GM18517 (cell line): ENCODE data around the gene ADAMTS16.
A peak's percentile ranks its signal among the peaks of the same experiment; 100 is the strongest.

ENCODE experiments used
- ATAC-seq: cut with Tn5 transposase; IDR thresholded peaks from one replicate; pipeline ENCODE4 v1.9.1; 2021; ENCODE audit warnings: mild to moderate bottlenecking, moderate library complexity; ENCODE audit not compliant: unreplicated experiment

ADAMTS16 gene

GRCh38 chr5:5182508-5183188 is 42.5 kb downstream of the ADAMTS16 start:
- ATAC-seq: no peak

- no peak for ATAC-seq
Observed at GRCh38 chr5:5183189-5183699, 43.1 kb downstream of the ADAMTS16 start.

GRCh38 chr5:5183933-5184332 is 43.8 kb downstream of the ADAMTS16 start:
- ATAC-seq: no peak

GRCh38 chr5:5188376-5189050 is 48.4 kb downstream of the ADAMTS16 start:
- no peak for ATAC-seq

GRCh38 chr5:5189051-5189430 is 48.9 kb downstream of the ADAMTS16 start:
- ATAC-seq: no peak

- ATAC-seq: no peak
Observed at GRCh38 chr5:5191906-5192305, 51.8 kb downstream of the ADAMTS16 start.

GRCh38 chr5:5192681-5193080 is 52.6 kb downstream of the ADAMTS16 start:
- ATAC-seq: no peak

- no peak for ATAC-seq
Observed at GRCh38 chr5:5195128-5195918, 55.2 kb downstream of the ADAMTS16 start.

- no peak for ATAC-seq
Observed at GRCh38 chr5:5198135-5198534, 58.0 kb downstream of the ADAMTS16 start.

GRCh38 chr5:5198815-5199214 is 58.7 kb downstream of the ADAMTS16 start:
- ATAC-seq: no peak

- ATAC-seq: no peak
Observed at GRCh38 chr5:5199495-5199894, 59.4 kb downstream of the ADAMTS16 start.

GRCh38 chr5:5200133-5200532 is 60.0 kb downstream of the ADAMTS16 start:
- no peak for ATAC-seq

GRCh38 chr5:5202321-5202720 is 62.2 kb downstream of the ADAMTS16 start:
- no peak for ATAC-seq

- no peak for ATAC-seq
Observed at GRCh38 chr5:5203451-5203850, 63.3 kb downstream of the ADAMTS16 start.

GRCh38 chr5:5207828-5208227 is 67.7 kb downstream of the ADAMTS16 start:
- ATAC-seq: no peak

- ATAC-seq: no peak
Observed at GRCh38 chr5:5209089-5209488, 69.0 kb downstream of the ADAMTS16 start.

- no peak for ATAC-seq
Observed at GRCh38 chr5:5209510-5210286, 69.6 kb downstream of the ADAMTS16 start.

GRCh38 chr5:5217371-5217770 is 77.2 kb downstream of the ADAMTS16 start:
- ATAC-seq: peak; percentile 85

GRCh38 chr5:5218396-5218795 is 78.3 kb downstream of the ADAMTS16 start:
- ATAC-seq: no peak

- ATAC-seq: no peak
Observed at GRCh38 chr5:5219541-5219940, 79.4 kb downstream of the ADAMTS16 start.
